HG02981 (cell line): ENCODE measurements around the gene TAF11L11.
"Not testable (repeated sequence)": the region's sequence is repeated elsewhere in the genome, so short reads cannot be mapped to it uniquely, and the experiment has no call there.

Source experiments
- ATAC-seq: cut with Tn5 transposase; IDR thresholded peaks from one replicate; pipeline ENCODE4 v1.9.1; 2021; ENCODE audit warnings: mild to moderate bottlenecking, moderate library complexity; ENCODE audit not compliant: unreplicated experiment

TAF11L11 gene

GRCh38 chr5:17603880-17604279 is at the start of gene TAF11L11:
TSS of gene TAF11L11 (plus strand) at chr5:17604183.
- ATAC-seq, result not testable (repeated sequence)

GRCh38 chr5:17585658-17586057 is 18.3 kb upstream of the TAF11L11 start, which contains the start of gene TAF11L7:
TSS of gene TAF11L7 (minus strand) at chr5:17585758.
- not testable (repeated sequence) for ATAC-seq

- not testable (repeated sequence) for ATAC-seq
These were observed 13.1 kb upstream of the TAF11L11 start, which contains the start of gene TAF11L8 for GRCh38 chr5:17590860-17591259. TSS of gene TAF11L8 (minus strand) at chr5:17590960.

- not testable (repeated sequence) for ATAC-seq
These were observed 9.7 kb upstream of the TAF11L11 start, which contains the start of gene TAF11L9 for GRCh38 chr5:17594255-17594654. TSS of gene TAF11L9 (minus strand) at chr5:17594394.

GRCh38 chr5:17597728-17598127 is 6.3 kb upstream of the TAF11L11 start, which contains the start of gene TAF11L10:
TSS of gene TAF11L10 (minus strand) at chr5:17597828.
- not testable (repeated sequence) for ATAC-seq

GRCh38 chr5:17604951-17605350 is 968 bp downstream of the TAF11L11 start:
- no peak for ATAC-seq

- not testable (repeated sequence) for ATAC-seq
These were observed 3.5 kb downstream of the TAF11L11 start for GRCh38 chr5:17607461-17607860.

- not testable (repeated sequence) for ATAC-seq
These were observed 6.1 kb downstream of the TAF11L11 start, which contains the start of gene TAF11L12 for GRCh38 chr5:17610092-17610491. TSS of gene TAF11L12 (plus strand) at chr5:17610392.

GRCh38 chr5:17614872-17615605 is 11.1 kb downstream of the TAF11L11 start:
- ATAC-seq, result no peak

GRCh38 chr5:17619354-17619753 is 15.4 kb downstream of the TAF11L11 start:
- ATAC-seq, result no peak

- no peak for ATAC-seq
These were observed 16.6 kb downstream of the TAF11L11 start for GRCh38 chr5:17620627-17621026.

GRCh38 chr5:17625686-17626085 is 21.7 kb downstream of the TAF11L11 start:
- ATAC-seq, result no peak

- not testable (repeated sequence) for ATAC-seq
These were observed 27.8 kb downstream of the TAF11L11 start, which contains the start of gene TAF11L13 for GRCh38 chr5:17631788-17632187. TSS of gene TAF11L13 (plus strand) at chr5:17632088.

GRCh38 chr5:17634160-17634559 is 30.2 kb downstream of the TAF11L11 start, which contains the start of gene TAF11L14:
TSS of gene TAF11L14 (plus strand) at chr5:17634460.
- no peak for ATAC-seq

- not testable (repeated sequence) for ATAC-seq
These were observed 45.2 kb downstream of the TAF11L11 start for GRCh38 chr5:17649232-17649631.

- not testable (repeated sequence) for ATAC-seq
These were observed 51.3 kb downstream of the TAF11L11 start for GRCh38 chr5:17655201-17655759.
